AG09309 (cell line): ENCODE measurements around the gene REX1BD.

Experiments
- DNase-seq: peaks from one replicate; pipeline ENCODE4 v3.0.0-alpha.2; 2010; ENCODE audit warnings: low read depth
- H3K4me3 ChIP-seq: 2 replicates; pipeline ENCODE4 v1.5.1; 2011; ENCODE audit warnings: mild to moderate bottlenecking, low read depth, low read length, moderate library complexity; ENCODE audit not compliant: control insufficient read depth
- TF ChIP-seq, protein P1 (sequence below): IDR thresholded peaks from 2 replicates; pipeline ENCODE4 v1.5.1; 2011; ENCODE audit warnings: mild to moderate bottlenecking, low read depth, low read length, inconsistent platforms; ENCODE audit not compliant: insufficient read depth, control insufficient read depth; ENCODE audit errors: missing control alignments

REX1BD gene

DNA sequence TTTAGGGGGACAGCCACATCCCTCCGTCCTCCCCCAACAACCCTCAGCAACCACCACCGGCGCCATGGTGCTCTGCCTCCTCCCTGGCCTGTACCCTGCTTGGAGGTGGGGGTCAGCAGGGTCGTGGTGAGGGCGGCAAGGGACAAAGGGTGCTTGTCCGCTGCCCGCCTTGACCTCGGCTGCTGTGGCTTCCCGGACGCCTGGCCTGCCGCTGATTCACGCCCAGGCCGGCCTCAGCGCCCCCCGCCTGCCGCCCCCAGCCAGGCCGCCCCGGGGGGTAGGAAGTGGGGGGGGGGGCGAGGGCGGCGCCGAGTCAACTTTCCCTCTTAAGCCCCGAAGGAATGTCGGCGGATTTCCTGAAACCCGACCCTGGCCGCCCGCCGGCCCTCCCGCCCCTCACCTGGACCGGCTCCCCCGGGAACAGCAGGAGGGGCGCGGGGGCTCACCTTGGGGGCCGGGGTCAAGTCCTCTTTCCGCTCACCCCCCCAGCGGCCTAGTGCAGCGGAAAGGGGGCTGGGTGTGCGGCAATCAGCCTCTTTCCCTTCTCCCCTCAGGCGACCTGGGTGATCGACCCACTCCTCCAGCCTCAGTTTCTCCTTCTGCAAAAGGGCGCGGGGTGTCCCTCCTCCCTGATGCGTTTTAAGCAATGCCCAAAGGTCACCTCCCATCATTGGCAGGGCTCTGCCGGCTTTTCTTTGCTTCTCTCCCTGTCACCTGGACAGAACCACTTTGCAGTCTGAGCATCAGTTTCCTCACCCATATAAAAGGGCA lies 22.1 kb downstream of the REX1BD start:
- TF ChIP-seq, protein P1, sequence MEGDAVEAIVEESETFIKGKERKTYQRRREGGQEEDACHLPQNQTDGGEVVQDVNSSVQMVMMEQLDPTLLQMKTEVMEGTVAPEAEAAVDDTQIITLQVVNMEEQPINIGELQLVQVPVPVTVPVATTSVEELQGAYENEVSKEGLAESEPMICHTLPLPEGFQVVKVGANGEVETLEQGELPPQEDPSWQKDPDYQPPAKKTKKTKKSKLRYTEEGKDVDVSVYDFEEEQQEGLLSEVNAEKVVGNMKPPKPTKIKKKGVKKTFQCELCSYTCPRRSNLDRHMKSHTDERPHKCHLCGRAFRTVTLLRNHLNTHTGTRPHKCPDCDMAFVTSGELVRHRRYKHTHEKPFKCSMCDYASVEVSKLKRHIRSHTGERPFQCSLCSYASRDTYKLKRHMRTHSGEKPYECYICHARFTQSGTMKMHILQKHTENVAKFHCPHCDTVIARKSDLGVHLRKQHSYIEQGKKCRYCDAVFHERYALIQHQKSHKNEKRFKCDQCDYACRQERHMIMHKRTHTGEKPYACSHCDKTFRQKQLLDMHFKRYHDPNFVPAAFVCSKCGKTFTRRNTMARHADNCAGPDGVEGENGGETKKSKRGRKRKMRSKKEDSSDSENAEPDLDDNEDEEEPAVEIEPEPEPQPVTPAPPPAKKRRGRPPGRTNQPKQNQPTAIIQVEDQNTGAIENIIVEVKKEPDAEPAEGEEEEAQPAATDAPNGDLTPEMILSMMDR: no peak
- no peak for DNase-seq
- no peak overlapping the region for H3K4me3 ChIP-seq

DNA sequence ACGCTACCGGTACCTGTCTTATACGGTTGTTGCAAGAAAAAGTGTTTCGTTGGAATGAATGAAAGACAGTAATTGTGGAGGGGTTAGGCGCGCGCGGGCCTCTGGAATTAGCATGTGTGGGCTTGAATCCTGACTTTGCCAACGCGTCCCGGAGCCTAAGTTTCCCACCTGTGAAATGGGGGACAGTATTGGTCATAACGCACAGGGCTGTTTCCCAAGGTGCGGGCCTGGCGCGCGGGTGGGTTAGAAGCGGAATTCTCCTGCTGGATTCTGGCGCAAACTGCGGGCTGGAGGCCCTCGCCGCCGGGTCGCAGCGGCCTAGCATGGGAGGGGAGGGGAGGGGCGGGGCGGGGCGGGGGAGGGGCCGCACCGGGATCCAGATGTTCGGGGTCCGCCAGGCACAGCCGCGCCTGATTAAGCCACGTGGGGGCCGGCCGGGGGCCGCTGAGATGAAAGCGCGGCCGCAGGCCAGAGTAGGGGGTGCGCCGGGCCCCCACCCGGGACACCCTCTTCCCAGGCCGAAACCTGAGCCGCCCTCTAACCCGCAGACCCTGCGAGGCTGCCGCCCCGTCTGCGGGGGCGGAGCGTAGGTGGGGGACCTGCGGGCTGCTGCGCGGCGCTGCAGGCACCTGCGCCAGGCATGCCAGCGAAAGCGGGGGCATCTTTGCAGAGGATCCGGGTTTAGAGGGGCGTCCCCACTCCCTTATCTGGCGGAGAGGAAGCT lies 22.9 kb downstream of the REX1BD start:
- no peak overlapping the region for H3K4me3 ChIP-seq
- no peak for DNase-seq
- TF ChIP-seq, protein P1: no peak

DNA sequence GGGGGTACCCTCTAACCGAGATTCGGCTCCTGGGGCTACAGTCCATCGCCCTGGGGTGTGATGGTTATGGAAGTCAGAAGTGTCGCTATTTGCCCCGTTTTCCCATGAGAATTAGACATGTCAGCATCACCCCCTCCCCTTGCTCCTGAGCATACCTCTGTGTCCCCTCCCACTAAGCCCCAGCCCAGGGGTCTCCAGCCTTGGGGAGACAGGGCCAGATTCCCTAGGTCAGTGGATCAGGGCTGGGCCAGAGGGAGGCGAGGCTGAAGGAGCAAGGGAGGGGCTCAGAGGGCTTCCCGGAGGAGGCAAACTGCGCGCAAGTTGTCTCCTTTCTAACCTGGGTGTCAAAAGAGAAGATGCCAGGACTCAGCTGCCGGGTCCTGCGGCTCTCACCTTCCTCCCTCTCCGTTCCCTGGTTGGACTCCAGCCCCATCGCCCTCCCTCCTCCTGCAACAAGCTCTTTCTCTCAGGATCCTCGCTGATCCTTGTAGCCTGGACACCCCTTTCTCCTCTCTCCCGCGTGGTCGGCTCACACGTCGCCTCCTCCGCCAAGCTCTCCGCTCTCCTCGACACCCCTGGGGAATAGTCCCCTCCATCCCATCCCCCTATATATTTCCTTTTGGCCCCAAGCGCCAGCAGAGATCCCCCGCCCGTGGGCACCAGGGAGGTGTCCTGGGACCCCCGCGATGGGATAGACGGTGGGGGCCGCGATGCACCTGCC lies 23.6 kb downstream of the REX1BD start:
- DNase-seq: no peak
- peak overlapping the region; percentile 38 for H3K4me3 ChIP-seq
- TF ChIP-seq, protein P1: no peak

DNA sequence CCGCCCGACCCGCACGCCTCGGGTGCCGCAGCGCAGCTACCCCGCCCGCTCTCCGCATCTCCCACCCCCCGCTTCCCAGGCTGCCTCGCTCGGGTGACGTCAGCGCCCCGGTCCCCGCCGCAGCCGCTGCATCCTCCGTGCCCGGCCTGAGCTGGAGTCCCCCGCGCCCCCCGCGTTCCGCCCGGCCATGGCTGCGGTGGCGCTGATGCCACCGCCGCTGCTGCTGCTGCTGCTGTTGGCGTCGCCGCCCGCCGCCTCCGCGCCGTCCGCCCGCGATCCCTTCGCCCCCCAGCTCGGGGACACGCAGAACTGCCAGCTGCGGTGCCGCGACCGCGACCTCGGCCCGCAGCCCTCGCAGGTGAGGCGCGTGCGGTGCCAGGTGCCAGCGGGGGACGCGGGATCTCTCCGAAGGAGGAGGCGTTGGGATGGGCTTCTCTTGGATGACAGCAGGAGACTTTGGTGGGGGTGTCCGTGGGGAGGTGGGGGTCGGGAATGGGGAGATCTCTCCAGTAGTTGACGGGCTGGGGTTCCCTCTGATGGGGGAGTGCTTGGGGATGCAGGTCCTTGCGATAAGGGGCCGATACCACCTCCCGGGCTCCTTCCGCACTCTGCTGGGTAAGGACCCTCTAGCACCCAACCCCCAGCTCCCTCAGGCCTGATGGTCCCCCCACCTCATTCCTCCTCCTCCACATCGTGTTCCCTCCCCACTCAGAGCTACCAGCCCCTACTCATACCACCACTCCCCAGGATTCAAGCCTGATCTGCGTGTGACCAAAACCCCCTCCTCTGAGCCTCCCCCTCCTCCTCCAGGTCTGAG lies 24.4 kb downstream of the REX1BD start, which contains the start of gene TMEM59L:
TMEM59L (plus strand) TSS at position 99 of the 817 bp plus-strand sequence; CDS start at position 188, 89 bp downstream.
- H3K4me3 ChIP-seq: peak within 1 kb of the TSS; percentile 38
- TF ChIP-seq, protein P1: no peak
- DNase-seq: no peak

DNA sequence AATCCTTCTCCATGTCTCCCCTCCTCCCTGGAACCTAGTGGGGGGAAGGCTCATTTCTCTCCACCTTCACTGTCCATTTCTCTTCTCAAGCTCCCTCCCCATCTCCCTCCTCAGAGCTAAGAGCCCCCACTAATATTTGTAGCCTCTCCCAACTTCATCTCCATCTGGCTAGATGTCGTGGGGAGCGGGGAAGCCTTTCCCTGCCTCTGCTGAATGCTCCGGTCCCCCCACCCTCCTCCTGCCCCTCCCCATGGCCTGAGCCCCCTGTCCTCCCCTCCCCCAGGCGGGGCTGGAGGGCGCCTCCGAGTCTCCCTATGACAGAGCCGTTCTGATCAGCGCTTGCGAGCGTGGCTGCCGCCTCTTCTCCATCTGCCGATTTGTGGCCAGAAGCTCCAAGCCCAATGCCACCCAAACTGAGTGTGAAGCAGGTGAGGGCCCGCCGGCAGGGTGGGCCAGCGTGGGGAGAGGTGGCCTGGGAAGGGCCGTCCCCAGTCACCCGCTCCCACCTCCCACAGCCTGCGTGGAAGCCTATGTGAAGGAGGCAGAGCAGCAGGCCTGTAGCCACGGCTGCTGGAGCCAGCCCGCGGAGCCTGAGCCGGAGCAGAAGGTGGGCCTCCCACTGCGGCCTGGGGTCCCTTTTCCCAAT lies 25.1 kb downstream of the REX1BD start:
- DNase-seq: no peak
- TF ChIP-seq, protein P1: no peak
- no peak overlapping the region for H3K4me3 ChIP-seq

DNA sequence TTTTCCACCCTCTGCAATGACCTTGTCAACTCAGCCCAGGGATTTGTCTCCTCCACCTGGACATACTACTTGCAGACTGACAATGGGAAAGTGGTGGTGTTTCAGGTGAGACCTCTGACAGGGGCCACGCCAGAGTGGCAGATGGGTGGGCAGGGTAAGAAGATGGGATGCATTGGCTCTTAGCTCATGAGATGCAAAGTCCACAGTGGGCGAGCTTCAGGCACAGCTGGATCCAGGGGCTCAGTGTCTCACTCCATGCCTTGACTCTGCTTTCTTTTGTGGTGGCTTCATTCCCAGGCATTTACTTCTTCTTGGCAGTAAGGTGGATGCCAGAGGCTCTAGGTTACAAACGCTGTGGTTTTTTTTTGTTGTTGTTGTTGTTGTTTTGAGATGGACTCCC lies 27.4 kb downstream of the REX1BD start:
- TF ChIP-seq, protein P1: no peak
- H3K4me3 ChIP-seq: no peak overlapping the region
- DNase-seq: no peak
